GM18907 (cell line): ENCODE results near the gene AGPAT1.
A peak's percentile ranks its signal among the peaks of the same experiment; 100 is the strongest.
"Not testable (repeated sequence)": the region's sequence is repeated elsewhere in the genome, so short reads cannot be mapped to it uniquely, and the experiment has no call there.

Experiments
- ATAC-seq: cut with Tn5 transposase; IDR thresholded peaks from one replicate; pipeline ENCODE4 v1.9.1; 2021; ENCODE audit warnings: mild to moderate bottlenecking, moderate library complexity; ENCODE audit not compliant: unreplicated experiment

AGPAT1 gene

DNA sequence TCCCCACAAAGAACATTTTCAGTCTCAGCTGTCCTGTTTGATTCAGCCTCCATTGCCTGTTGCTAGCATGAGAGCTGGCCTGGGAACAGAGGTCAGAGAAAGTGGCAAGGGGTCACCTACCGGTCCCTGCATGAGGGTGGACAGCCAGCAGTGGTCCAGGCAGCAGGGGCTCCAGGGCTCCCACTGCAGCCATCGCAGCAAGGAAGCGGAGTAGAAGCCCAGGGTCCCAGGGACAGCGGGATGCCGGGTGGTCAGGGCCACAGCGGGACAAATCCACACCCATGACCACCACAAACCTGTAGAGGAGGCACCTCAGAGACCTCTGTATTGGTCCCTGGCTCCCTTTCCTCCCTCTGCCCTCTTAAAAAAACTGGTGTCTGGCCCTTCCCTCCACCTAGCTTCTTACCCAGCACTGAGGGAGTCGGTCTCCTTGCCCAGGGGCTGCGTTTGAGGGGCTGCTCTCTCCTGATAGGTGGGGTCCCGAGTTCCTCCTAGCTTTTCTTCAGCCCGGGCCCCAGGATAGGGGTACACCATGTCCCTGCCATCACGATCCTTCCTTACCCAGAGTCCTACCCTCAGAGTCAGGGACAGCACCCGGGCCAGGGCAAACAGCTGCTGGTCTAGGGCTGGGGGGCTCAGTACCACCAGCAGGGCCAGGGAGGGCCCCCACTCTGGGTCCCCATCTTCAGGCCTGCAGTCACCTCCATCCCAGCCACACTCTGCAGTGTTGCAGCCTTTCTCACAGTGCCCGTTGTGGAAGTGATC is 25.0 kb upstream of the AGPAT1 start:
- no peak for ATAC-seq

DNA sequence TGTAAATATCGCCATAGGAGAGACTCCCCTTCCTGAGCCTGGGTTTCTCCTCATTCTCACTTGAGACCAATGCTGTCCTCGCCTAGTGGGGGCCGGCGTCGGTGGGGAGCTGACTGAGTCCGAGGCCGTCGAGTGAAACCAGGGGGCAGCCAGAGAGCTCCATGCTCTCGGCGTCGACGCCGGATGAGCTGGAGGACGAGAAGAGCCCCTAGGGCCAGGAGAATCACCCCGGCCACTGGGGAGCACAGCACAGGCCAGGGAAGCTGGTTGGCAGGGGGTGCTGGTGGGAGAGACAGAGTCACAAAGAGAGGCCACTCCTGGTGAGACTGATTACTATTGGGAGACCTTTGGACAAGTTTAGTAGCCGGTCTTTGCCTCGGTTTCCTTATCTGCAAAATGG is 23.0 kb upstream of the AGPAT1 start:
- ATAC-seq: no peak

DNA sequence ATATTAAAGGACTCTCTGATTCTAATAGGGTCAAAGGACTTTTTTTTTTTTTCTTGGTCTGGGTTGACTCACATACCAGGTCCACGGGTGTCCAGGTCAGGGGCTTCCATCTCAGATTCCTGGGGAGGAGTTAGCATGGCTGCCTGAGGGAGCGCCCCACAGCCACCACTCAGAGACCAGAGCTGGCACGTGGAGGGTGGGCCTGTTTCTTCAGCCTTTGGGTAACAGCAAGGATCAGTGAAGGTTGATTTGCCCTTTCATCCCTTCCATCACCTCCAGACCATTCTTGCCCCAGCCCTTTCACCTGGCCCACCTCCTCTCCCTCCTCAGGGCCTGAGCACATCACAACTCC is 22.4 kb upstream of the AGPAT1 start:
- no peak for ATAC-seq

DNA sequence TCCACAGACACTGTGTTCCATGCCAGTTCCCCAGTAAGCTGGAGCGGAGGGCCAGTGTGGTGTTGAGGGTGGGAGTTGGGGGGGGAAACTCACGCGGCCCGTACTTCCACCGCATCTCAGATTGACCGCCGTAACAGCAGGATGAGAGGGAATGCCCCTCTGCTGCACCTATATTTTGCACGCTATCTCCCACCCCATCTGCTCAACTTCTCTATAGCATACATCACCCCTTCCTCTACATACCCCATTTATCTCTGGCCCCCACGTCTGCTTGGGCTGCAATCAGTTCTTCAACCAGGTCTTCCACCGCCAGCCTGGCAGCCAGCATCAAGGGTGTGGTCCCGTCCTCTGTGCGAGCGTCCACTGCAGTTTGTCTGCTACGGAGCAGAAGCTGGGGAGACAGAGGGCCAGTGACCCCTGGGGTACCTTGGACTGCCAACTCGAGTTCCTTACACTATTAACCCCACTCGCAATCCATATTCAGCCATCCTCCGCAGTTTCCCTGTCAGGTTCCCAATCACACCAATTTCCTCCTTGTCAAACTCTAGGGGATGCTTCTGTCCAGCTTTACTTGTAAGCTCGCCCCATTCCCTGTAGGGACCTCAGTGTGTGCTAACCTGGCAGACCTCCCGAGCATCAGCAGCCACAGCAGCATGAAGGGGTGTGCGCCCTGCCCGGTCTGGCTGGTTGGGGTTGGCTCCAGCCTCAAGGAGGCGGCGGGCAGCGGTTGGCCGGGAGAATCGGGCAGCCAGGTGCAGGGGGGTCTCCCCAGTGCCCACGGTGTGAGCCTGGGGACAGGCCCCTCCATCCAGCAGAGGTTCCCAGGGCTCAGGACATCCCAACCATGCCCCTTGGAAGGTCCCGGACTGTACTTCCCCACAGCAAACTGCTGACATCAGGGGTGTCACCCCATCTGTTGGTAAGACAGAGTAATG is 21.1 kb upstream of the AGPAT1 start:
- ATAC-seq: no peak

DNA sequence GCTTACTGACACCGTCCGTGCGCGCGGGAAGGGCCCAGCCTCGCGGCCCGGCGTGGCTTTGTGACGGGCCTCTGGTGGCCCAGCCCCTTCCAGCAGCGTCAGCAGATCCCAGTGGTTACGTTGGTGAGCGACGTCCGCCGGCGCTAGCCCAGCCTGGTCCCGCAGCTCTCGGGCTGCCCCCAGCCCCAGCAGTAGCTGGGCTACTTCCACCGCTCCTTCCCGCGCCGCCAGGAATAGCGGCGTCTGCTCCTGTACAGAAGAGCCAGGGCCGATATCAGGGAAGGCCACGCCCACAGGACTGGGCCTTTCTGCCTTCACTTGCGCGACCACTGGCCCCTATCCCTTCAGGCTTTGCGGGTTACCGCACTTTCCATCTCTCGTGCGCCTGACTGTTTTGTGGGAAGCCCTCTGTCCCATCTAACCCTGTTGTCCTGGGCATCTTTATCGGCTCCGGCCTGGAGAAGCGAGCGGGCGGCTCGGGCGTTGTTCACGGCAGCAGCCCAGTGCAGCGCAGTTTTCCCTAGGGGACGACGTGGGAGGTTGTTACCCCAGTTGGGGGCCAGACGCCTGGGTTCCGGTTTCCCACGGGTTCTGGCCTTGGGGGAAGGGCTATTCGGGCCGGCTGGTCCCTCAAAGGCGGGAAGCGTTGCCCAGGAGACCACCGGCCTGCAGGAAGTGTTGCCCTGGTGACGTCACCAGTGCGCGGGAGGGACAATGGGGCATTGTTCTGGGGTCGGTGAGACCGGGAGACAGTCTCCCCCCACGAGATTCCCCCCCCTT is 20.2 kb upstream of the AGPAT1 start:
- peak; percentile 77 for ATAC-seq

DNA sequence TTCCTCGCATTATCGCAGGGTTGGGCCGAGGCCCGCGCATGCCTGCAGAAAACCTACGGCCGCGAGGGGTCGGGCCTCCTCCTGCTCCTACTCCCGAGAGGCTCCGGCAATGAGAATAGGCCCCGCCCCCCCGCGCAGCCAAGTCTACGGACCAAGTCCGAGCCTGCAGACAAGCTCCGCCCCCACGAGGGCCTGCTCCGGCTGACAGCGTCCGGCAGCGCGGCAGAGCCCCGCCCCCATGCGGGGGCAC is 19.7 kb upstream of the AGPAT1 start:
- no peak for ATAC-seq

DNA sequence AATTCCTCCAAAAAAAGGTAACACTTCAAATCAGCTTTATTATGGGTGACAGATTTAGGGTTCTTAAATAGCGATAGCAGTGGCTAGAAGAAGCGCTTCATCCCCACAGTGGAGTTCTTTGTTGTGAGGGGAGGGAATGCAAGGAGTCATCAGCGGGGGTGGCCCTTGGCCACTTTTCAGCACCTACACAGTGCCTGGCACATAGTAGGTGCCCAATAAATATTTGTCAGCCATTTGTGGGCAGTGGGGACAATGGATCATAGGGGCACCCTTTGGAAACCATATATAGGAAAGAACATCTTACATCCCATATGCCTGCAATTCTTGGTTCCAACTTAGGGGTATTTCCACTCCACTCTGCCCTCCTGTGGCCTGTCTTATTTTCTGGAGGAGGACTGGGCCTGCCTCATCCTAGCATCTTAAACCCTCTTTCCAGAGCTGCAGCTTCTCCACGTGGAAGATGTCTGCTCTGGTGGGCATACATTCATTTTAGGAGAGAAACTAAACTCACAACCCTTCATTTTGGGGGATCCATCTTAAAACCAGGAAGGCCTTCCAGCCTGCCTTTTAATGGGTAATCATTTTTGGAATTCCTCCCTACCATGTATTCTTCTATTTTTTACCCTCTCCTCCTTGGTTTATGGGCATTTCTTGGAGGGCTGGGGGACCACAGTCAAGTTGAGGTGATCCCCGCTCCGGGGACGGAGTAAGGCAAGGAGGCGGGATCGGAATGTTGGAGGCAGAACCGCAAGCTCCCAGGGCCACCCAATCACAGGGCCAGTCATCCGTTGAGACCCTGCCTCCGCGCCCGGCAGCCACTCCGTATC is 19.2 kb upstream of the AGPAT1 start:
- ATAC-seq: peak; percentile 70

DNA sequence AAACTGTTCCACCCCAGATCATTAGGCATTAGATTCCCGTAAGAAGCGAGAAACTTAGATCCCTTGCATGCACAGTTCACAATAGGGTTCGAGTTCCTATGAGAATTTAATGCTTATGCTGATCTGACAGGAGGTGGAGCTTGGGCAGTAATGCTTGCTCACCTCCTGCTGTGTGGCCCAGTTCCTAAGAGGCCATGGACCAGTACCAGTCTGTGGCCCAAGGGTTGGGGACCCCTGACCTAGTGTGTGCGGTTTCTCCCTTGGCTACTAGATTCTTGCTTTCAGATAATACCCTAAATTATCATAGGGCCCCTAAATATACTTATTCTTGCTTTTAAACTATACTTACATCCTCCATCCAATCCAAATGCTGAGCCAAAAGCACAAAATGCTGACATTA is 18.5 kb upstream of the AGPAT1 start:
- no peak for ATAC-seq

DNA sequence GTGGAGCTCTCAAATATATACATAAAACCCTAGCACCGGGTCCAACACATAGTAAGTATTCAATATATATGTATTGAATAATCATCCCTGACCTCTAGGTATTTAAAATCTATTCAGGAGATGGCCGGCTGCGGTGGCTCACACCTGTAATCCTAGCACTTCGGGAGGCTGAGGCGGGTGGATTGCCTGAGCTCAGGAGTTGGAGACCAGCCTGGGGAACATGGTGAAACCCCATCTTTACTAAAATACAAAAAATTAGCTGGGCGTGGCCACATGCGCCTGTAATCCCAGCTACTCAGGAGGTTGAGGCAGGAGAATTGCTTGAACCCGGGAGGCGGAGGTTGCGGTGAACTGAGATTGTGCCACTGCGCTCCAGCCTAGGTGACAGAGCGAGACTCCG is 17.2 kb upstream of the AGPAT1 start:
- ATAC-seq: not testable (repeated sequence)

DNA sequence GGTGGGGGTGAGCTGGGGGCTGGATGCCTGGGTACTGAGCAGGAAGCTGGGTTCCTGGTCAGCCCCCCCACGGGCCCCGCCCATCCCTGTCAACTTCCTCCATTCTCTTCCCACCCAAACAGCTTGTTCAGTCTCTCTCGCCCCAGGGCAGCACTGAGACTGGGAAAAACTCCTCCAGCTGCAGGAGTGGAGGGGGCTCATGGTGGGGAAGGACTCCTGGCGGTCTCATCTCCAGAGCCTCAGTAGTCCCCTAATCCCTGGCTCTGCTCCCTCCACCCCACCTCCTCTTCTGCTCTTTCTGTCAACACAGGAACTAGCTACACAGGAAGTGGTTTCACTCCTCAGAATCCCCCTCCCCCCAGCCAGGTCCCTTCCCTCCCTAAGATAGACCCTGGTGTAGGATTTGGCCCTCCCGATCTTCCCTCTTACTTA is 16.7 kb upstream of the AGPAT1 start, which contains the start of gene GPSM3:
TSS of gene GPSM3 (minus strand) at position 36 of the 432 bp plus-strand sequence. CDS start 130 bp downstream, outside the sequence.
- ATAC-seq: no peak

DNA sequence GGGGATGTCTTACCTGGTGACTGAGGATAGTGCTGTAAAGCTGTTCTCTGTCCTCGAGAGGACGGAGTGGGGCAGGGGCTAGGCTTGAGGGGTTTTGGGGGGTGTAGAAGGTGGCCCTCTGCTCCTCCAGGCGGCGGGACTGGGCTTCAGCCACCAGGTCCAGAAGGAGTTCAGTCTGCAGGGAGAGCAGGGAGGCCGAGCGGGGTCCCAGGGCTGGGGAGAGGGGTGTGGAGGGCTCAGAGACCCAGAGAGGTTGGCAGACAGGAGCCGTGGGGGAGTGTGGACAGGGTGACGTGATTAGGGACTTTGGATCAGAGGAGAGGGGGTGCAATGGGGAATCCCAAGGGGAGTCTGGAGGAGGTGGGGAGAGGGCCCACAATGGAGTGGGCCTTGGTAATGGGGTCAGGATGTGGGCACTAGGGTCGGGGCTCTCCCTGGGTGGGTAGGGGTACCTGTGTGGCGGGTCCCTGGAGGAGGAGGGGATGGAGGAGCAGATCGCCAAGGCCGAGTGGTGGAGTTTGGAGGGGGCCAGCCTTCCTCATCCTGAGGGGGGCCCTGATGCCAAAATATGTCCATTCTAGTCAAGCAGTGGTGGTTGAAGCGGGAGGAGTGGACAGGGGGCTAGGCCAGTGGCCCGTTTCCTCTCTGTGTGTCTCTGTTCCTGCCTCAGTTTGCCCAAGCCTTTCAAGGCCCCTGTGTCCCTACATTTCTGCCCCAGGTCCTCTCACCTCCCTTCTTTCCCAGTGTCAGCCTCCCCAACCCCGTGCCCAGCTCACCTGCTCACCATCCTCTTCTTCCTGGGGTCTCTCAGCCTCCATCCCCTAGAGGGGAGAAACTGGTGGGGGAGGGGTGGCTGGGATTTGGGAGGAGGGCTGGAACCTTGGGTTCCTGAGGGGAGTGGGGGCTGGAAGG is 16.1 kb upstream of the AGPAT1 start:
- ATAC-seq: no peak

DNA sequence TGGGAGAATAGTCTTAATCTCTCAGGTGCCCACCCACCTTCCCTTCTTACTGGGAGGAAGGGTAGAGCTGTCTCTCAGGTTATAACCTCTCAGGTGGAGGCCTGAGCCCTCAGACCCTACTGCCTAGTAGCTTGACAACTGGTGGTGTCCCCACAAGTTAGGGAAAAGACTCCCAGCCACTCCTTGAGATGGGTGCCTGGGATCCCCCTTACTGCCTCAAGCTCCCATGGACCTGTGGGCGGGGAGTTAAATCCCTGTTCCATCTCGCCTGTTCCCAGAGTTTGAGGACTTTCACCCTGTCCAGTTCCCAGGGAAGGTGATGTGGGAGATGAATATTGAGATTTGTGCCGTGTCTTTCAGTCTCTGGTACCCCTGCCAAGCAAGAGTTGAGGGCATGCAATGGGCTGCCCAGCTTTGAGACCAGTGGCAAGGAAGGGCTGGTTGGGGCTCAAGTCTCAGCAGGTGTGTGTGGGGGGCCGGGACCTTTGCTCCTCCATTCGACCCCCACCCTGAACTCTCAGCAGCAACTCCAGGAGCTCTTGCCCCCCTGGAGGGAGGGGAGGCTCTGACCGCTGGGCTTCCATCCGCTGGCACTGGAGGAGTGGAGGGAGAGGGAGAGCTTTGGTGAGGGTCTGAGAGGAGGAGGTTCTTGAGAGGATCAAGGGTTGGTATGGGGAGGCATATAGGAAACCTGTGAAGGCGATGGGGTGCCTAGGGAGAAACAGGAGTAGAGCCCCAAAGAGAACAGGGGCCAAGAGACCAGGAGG is 15.2 kb upstream of the AGPAT1 start:
- ATAC-seq: no peak

DNA sequence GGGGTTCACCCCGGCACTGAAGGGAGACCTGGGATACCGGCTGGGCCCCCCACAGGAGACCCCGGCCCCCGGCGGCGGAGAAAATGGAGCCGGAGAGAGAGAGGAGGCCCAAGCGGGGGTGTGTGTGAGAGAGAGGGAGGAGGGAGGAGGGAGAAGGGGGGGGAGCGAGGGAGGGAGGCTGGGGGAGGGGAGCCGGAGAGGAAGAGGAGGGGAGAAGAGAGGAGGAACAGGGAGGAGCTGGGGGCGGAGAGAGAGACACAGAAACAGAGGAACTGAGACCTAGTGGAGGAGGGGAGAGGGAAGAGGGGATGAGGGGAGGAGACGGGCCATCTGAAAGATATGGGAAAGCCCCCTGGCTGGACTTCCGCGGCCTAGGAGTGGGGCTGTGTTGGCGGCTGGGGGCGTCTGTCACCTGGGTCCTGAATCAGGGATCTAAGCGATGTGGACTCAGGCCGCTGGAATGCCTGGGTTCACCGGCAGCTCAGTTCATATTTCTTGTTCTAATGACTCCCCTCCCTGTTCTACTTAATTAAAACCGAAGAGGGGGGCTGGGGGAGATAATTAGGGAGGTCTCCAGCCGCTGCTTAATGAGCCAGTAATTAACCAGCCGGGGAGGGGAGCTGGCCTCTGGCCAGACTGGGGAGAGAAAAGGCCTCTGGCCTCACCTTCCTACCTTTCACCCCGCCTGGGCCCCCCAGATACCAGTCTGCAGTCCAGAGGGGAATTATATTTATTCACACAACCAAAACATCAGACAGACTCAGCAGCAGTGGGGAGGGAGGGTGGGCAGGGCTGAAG is 14.4 kb upstream of the AGPAT1 start, which contains the start of gene PBX2:
TSS of gene PBX2 (minus strand) at position 149 of the 798 bp plus-strand sequence. CDS start 287 bp downstream, outside the sequence.
- peak; percentile 55 for ATAC-seq

DNA sequence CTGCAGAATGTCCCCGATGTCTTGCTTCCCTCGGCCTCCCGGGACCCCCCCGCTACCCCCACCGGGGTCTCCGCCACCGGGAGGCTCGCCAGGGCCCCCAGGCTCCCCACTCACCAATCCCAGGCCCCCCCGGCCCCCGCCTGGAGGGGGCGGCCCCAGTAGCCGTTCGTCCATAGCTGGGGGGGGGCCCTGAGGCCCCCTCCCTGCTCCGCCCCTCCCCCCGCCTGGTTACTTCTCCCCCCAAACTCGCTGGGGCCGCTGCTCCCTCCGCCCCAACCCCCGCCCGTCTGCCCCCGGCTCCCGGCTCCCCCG is 13.8 kb upstream of the AGPAT1 start:
- no peak for ATAC-seq

DNA sequence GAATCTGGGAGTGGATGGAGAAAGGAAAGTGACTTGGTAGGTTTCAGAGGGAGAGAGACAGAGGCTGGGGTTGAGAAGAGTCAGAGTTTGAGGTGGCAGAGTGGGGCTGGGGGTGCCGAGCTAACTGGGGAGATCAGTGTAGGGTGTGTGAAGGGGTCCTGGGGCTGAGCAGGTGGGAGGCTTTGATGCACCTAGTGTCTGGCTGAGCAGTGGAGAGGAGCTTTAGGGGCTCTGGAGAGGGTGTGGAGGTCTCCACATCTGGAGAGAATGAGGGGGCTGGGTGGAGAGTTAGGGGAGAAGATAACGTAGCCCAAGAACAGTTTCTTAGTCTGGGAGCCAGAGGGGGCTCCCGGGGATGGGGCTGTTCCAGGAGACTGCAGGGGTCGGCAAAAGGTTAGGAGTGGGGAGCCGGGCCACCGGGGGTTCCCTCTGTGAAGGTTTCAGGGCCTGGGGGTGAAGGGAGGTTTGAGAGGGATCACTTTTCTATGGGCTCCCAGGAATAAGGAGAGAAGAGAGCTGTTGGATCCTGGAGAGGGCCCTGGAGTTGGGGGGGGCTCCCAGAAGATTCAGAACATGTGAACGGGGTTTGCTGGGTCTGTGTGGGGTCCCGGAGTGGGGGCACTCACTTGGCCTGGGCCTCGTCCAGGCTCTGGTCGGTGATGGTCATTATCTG is 13.3 kb upstream of the AGPAT1 start:
- no peak for ATAC-seq

DNA sequence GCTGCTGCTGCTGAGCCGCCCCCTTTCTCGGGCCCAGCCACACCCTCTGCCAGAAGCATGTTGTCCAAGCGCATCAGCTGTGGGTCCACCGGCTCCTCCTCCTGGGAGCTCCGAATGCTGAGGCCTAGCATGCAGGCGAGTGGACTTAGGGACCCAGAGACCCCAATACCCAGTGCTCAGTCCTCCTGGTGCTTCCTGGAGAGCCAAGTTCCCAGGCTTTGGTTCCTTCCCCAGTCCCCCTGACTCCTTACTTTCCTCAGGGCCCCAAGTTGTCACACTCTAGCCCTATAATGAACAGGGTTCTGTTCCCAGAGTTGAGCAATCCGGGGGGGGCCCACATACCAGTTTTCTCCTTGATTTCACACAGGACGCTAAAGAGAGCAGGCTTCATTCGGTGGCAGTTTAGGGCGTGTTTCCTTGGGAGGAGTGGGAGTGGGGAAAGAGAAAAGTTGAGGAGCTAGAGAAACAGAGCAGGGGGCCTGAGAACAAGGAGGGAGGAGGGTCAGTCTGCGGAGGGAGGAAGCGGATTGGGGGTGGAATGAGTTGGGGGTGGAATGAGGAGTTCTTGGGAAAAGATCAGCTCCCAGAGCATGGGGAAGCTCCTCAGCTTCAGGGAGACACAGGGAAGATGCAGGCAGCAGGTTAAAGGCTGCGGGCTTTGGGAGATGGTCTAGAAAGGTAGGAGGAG is 12.6 kb upstream of the AGPAT1 start:
- ATAC-seq: no peak
